GM12865 (cell line): ENCODE results near the gene CRTC1.

Experiments used
- DNase-seq: peaks from one replicate; pipeline ENCODE4 v3.0.0; 2010; ENCODE audit warnings: low read depth
- H3K4me3 ChIP-seq: 2 replicates; pipeline ENCODE4 v1.5.1; 2011; ENCODE audit warnings: mild to moderate bottlenecking, low read depth, low read length, control low read depth
- CTCF ChIP-seq: IDR thresholded peaks from 2 replicates; pipeline ENCODE4 v1.5.1; 2011; ENCODE audit warnings: low read length, control low read depth, low read depth, inconsistent platforms; ENCODE audit not compliant: insufficient read depth; ENCODE audit errors: missing control alignments

Gene CRTC1

DNA sequence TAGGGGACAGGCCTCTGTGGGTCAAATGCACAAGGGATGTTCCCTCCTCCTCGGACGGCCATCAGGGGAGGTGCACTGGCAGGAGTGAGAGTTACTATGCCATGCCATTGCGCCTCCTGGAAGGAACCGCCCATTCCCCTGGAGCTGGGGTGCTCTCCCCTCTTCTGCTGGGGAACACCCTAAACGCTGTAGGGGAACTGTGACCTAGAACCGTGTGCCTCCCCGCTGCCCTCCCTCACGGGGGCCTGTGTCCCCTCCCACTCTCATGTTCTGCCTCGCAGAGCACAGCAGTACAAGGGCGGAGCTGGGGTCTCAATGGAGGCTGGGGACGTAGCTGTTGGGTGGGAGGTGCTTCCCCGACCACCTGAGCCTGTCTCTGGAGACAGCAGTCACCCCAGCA is 17.2 kb upstream of the CRTC1 start:
- TF ChIP-seq CTCF: no peak
- no peak for DNase-seq
- H3K4me3 ChIP-seq: no peak overlapping the region

GRCh38 chr19:18666784-18667183 is 16.7 kb upstream of the CRTC1 start:
- no peak for DNase-seq
- TF ChIP-seq CTCF: no peak
- no peak overlapping the region for H3K4me3 ChIP-seq

DNA sequence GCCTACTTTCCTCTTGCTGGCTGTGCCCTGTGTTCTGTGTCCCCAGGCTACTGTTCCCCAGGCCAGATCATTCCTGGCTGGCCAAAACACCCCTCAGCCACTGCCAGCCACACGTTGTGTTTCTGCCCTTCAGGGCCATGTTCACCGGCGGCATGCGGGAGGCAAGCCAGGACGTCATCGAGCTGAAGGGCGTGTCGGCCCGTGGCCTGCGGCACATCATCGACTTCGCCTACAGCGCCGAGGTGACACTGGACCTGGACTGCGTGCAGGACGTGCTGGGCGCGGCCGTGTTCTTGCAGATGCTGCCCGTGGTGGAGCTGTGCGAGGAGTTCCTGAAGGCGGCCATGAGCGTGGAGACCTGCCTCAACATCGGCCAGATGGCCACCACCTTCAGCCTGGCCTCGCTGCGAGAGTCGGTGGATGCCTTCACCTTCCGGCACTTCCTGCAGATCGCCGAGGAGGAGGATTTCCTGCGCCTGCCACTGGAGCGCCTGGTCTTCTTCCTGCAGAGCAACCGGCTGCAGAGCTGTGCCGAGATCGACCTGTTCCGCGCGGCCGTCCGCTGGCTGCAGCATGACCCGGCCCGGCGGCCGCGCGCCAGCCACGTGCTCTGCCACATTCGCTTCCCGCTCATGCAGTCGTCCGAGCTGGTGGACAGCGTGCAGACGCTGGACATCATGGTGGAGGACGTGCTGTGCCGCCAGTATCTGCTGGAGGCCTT is 15.8 kb upstream of the CRTC1 start:
- no peak for TF ChIP-seq CTCF
- no peak for DNase-seq
- no peak overlapping the region for H3K4me3 ChIP-seq

DNA sequence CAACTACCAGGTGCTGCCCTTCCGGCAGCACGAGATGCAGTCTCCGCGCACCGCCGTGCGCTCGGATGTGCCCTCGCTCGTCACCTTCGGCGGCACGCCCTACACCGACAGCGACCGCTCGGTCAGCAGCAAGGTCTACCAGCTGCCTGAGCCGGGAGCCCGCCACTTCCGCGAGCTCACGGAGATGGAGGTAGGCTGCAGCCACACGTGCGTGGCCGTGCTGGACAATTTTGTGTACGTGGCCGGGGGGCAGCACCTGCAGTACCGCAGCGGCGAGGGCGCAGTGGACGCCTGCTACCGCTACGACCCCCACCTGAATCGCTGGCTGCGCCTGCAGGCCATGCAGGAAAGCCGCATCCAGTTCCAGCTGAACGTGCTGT is 15.2 kb upstream of the CRTC1 start:
- no peak overlapping the region for H3K4me3 ChIP-seq
- no peak for TF ChIP-seq CTCF
- DNase-seq: no peak

- DNase-seq: no peak
- no peak overlapping the region for H3K4me3 ChIP-seq
- no peak for TF ChIP-seq CTCF
Measured at GRCh38 chr19:18668744-18669523, 14.5 kb upstream of the CRTC1 start.

DNA sequence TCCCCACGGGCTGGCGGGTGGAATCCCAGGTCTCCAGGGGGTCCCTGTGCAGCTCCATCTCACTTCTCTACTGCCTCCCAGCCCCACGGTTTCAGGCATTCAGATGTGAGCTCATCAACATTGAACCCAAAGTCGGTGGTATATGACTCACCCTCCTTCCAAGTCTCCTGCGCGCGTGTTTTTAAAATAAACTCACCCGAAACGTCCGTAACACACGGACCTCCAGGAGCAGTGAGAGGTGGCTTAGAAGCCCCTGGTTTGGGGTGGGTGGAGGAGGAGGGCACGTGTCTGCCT is 14.0 kb upstream of the CRTC1 start:
- DNase-seq: no peak
- no peak for TF ChIP-seq CTCF
- no peak overlapping the region for H3K4me3 ChIP-seq
